ENCODE results near the gene PSMF1. TPM values are rescaled to one million over a fixed set of nuclear protein-coding genes. Genes with fewer than 3 reads are reported as not detected.

Gene PSMF1
- total and polyA plus RNA-seq, 2 of the 13 experiments (the other 11 are each of a cell fraction or from before 2014, with no cell fraction given), result 82.5 to 86.0 TPM

DNA sequence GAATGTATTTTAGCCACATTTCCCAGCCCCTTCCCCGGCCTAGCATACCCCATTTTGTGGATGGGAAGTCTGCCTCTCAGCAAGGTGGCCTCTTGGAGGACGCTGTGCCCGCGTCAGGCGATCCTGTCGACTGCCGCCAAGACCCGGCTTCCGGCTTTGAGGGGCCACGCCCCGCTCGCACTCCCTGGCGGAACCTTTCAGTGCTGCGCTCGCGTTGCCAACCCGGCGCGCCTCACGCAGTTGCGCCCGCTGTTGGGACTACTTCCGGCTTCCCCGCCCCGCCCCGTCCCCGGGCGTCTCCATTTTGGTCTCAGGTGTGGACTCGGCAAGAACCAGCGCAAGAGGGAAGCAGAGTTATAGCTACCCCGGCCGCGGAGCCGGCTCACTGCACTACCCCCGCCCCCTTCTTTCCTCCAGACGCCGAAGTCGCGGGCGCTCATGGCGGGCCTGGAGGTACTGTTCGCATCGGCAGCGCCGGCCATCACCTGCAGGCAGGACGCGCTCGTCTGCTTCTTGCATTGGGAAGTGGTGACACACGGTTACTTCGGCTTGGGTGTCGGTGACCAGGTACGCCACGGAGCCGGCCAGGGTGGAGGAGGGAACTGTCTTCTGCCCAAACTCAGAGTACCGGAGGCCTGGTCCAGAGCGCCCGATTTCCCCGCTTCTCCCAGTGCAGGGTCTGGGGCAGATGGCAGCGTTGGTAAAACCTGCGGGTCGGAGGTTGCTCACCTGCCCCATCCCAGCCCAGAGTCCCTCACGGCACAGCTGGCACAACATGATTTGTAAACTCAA lies at the start of gene PSMF1 (continued):
- TF ChIP-seq, protein P1, sequence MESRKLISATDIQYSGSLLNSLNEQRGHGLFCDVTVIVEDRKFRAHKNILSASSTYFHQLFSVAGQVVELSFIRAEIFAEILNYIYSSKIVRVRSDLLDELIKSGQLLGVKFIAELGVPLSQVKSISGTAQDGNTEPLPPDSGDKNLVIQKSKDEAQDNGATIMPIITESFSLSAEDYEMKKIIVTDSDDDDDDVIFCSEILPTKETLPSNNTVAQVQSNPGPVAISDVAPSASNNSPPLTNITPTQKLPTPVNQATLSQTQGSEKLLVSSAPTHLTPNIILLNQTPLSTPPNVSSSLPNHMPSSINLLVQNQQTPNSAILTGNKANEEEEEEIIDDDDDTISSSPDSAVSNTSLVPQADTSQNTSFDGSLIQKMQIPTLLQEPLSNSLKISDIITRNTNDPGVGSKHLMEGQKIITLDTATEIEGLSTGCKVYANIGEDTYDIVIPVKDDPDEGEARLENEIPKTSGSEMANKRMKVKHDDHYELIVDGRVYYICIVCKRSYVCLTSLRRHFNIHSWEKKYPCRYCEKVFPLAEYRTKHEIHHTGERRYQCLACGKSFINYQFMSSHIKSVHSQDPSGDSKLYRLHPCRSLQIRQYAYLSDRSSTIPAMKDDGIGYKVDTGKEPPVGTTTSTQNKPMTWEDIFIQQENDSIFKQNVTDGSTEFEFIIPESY (CRISPR knock-in tag; IDR thresholded peaks at IDR 0.05), result peak; percentile 89
- peak; percentile 97 for TF ChIP-seq PHF5A (CRISPR knock-in tag; IDR thresholded peaks at IDR 0.05; ENCODE audit: low read depth, unreplicated experiment)
- TF ChIP-seq ZNF713 (CRISPR knock-in tag; IDR thresholded peaks at IDR 0.05), result no peak; the same call in 1 of the 2 replicates
- TF ChIP-seq ZNF451 (CRISPR knock-in tag; IDR thresholded peaks at IDR 0.05), result peak; percentile 99
- TF ChIP-seq, protein P2, sequence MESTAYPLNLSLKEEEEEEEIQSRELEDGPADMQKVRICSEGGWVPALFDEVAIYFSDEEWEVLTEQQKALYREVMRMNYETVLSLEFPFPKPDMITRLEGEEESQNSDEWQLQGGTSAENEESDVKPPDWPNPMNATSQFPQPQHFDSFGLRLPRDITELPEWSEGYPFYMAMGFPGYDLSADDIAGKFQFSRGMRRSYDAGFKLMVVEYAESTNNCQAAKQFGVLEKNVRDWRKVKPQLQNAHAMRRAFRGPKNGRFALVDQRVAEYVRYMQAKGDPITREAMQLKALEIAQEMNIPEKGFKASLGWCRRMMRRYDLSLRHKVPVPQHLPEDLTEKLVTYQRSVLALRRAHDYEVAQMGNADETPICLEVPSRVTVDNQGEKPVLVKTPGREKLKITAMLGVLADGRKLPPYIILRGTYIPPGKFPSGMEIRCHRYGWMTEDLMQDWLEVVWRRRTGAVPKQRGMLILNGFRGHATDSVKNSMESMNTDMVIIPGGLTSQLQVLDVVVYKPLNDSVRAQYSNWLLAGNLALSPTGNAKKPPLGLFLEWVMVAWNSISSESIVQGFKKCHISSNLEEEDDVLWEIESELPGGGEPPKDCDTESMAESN (CRISPR knock-in tag; conservative IDR thresholded peaks at IDR 0.05), result peak; percentile 100
- TF ChIP-seq ZNF530 (CRISPR knock-in tag; IDR thresholded peaks at IDR 0.05; ENCODE audit: low read depth), result 0 out of 2 replicates have a peak, but pooled peaks have one; percentile 14
- peak; percentile 99 for TF ChIP-seq ZMYM4 (CRISPR knock-in tag; IDR thresholded peaks at IDR 0.05)
- peak; percentile 98 for TF ChIP-seq MAF1 (CRISPR knock-in tag; IDR thresholded peaks at IDR 0.05; ENCODE audit: borderline replicate concordance)
- TF ChIP-seq ZNF296 (CRISPR knock-in tag; conservative IDR thresholded peaks at IDR 0.05), result peak; percentile 62; the same call in 1 of the 2 replicates
- TF ChIP-seq ZNF496 (CRISPR knock-in tag; IDR thresholded peaks at IDR 0.05; ENCODE audit: insufficient replicate concordance), result no peak
- no peak; the same call in 1 of the 2 replicates for TF ChIP-seq ZNF598 (CRISPR knock-in tag; IDR thresholded peaks at IDR 0.05; ENCODE audit: borderline replicate concordance)
- TF ChIP-seq, protein P3, sequence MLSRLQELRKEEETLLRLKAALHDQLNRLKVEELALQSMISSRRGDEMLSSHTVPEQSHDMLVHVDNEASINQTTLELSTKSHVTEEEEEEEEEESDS (CRISPR knock-in tag; IDR thresholded peaks at IDR 0.05; ENCODE audit: borderline replicate concordance), result peak; percentile 87; the same call in 1 of the 2 replicates
- TF ChIP-seq, protein P4, sequence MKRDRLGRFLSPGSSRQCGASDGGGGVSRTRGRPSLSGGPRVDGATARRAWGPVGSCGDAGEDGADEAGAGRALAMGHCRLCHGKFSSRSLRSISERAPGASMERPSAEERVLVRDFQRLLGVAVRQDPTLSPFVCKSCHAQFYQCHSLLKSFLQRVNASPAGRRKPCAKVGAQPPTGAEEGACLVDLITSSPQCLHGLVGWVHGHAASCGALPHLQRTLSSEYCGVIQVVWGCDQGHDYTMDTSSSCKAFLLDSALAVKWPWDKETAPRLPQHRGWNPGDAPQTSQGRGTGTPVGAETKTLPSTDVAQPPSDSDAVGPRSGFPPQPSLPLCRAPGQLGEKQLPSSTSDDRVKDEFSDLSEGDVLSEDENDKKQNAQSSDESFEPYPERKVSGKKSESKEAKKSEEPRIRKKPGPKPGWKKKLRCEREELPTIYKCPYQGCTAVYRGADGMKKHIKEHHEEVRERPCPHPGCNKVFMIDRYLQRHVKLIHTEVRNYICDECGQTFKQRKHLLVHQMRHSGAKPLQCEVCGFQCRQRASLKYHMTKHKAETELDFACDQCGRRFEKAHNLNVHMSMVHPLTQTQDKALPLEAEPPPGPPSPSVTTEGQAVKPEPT (CRISPR knock-in tag; IDR thresholded peaks at IDR 0.05; ENCODE audit: low read depth), result peak; percentile 97
- TF ChIP-seq, protein P5, sequence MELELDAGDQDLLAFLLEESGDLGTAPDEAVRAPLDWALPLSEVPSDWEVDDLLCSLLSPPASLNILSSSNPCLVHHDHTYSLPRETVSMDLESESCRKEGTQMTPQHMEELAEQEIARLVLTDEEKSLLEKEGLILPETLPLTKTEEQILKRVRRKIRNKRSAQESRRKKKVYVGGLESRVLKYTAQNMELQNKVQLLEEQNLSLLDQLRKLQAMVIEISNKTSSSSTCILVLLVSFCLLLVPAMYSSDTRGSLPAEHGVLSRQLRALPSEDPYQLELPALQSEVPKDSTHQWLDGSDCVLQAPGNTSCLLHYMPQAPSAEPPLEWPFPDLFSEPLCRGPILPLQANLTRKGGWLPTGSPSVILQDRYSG (CRISPR knock-in tag; IDR thresholded peaks at IDR 0.05), result peak; percentile 70
- peak; percentile 81; the same call in 1 of the 2 replicates for TF ChIP-seq ZNF549 (CRISPR knock-in tag; IDR thresholded peaks at IDR 0.05)
- TF ChIP-seq SRSF9 (IDR thresholded peaks at IDR 0.05; ENCODE audit: borderline replicate concordance, insufficient read depth, low read depth, low read length, poor library complexity, severe bottlenecking), result no peak
- TF ChIP-seq, protein P6, sequence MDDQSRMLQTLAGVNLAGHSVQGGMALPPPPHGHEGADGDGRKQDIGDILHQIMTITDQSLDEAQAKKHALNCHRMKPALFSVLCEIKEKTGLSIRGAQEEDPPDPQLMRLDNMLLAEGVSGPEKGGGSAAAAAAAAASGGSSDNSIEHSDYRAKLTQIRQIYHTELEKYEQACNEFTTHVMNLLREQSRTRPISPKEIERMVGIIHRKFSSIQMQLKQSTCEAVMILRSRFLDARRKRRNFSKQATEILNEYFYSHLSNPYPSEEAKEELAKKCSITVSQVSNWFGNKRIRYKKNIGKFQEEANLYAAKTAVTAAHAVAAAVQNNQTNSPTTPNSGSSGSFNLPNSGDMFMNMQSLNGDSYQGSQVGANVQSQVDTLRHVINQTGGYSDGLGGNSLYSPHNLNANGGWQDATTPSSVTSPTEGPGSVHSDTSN (CRISPR knock-in tag; IDR thresholded peaks at IDR 0.05; ENCODE audit: borderline replicate concordance), result peak; percentile 89
- 0 out of 2 replicates have a peak, but pooled peaks have one; percentile 43 for TF ChIP-seq NFATC3 (CRISPR knock-in tag; IDR thresholded peaks at IDR 0.05)
